H9 (cell line): Measurements from ENCODE around the gene PGLYRP2. TPM values are rescaled to one million over a fixed set of nuclear protein-coding genes. Genes with fewer than 3 reads are reported as not detected.

Experiments
- DNase-seq: peaks from one replicate; pipeline ENCODE4 v3.0.0-alpha.2; 2017
- H2AFZ ChIP-seq: one replicate; pipeline ENCODE4 v1.6.1; 2013; ENCODE audit warnings: mild to moderate bottlenecking, low read length, control low read depth, moderate library complexity
- H2AK5ac ChIP-seq: 2 replicates; pipeline ENCODE4 v1.6.1; 2013; ENCODE audit warnings: low read length, control low read depth, mixed read lengths; ENCODE audit not compliant: insufficient read length
- H2BK120ac ChIP-seq: one replicate; pipeline ENCODE4 v1.6.1; 2013; ENCODE audit warnings: low read depth, mild to moderate bottlenecking, low read length, control low read depth, inconsistent platforms; ENCODE audit not compliant: poor library complexity, severe bottlenecking
- H2BK12ac ChIP-seq: 2 replicates; pipeline ENCODE4 v1.6.1; 2013; ENCODE audit warnings: low read length, control low read depth, mixed read lengths, low read depth; ENCODE audit not compliant: insufficient read length
- H2BK15ac ChIP-seq: 2 replicates; pipeline ENCODE4 v1.6.1; 2013; ENCODE audit warnings: low read depth, low read length, control low read depth
- H2BK20ac ChIP-seq: one replicate; pipeline ENCODE4 v1.6.1; 2013; ENCODE audit warnings: low read depth, mild to moderate bottlenecking, low read length, control low read depth, inconsistent platforms; ENCODE audit not compliant: poor library complexity, severe bottlenecking
- H2BK5ac ChIP-seq: 2 replicates; pipeline ENCODE4 v1.6.1; 2013; ENCODE audit warnings: low read length, control low read depth, mixed read lengths; ENCODE audit not compliant: insufficient read length
- H3K14ac ChIP-seq: 2 replicates; pipeline ENCODE4 v1.6.1; 2013; ENCODE audit warnings: low read length, control low read depth; ENCODE audit not compliant: insufficient read depth
- H3K18ac ChIP-seq: 2 replicates; pipeline ENCODE4 v1.6.1; 2013; ENCODE audit warnings: low read depth, mild to moderate bottlenecking, mixed read lengths, low read length, control low read depth; ENCODE audit not compliant: insufficient read length
- H3K23ac ChIP-seq: 2 replicates; pipeline ENCODE4 v1.6.1; 2013; ENCODE audit warnings: low read length, control low read depth, mixed read lengths, low read depth; ENCODE audit not compliant: insufficient read length
- H3K23me2 ChIP-seq: 2 replicates; pipeline ENCODE4 v1.6.1; 2013; ENCODE audit warnings: low read depth, mild to moderate bottlenecking, mixed read lengths, low read length, control low read depth; ENCODE audit not compliant: insufficient read length, poor library complexity, severe bottlenecking
- H3K27ac ChIP-seq: 2 replicates; pipeline ENCODE4 v1.5.1; 2013; ENCODE audit warnings: low read length, control low read depth, mixed read lengths, low read depth; ENCODE audit not compliant: insufficient read length
- H3K27me3 ChIP-seq: 2 replicates; pipeline ENCODE4 v1.6.1; 2013; ENCODE audit warnings: low read length, control low read depth, inconsistent platforms; ENCODE audit not compliant: insufficient read depth
- H3K4ac ChIP-seq: 2 replicates; pipeline ENCODE4 v1.6.1; 2013; ENCODE audit warnings: low read depth, mild to moderate bottlenecking, control low read depth, inconsistent platforms, low read length, moderate library complexity
- H3K4me1 ChIP-seq: 2 replicates; pipeline ENCODE4 v1.6.1; 2013; ENCODE audit warnings: low read length, control low read depth, inconsistent platforms; ENCODE audit not compliant: insufficient read depth
- H3K4me2 ChIP-seq: 2 replicates; pipeline ENCODE4 v1.6.1; 2013; ENCODE audit warnings: low read length, control low read depth, mixed read lengths; ENCODE audit not compliant: insufficient read length, insufficient read depth
- H3K56ac ChIP-seq: 2 replicates; pipeline ENCODE4 v1.6.1; 2013; ENCODE audit warnings: low read depth, mild to moderate bottlenecking, mixed read lengths, low read length, control low read depth; ENCODE audit not compliant: insufficient read length
- H3K79me1 ChIP-seq: 2 replicates; pipeline ENCODE4 v1.6.1; 2013; ENCODE audit warnings: low read depth, mild to moderate bottlenecking, moderate library complexity, low read length, control low read depth, inconsistent platforms; ENCODE audit not compliant: insufficient read depth, poor library complexity, severe bottlenecking
- H3K79me2 ChIP-seq: 2 replicates; pipeline ENCODE4 v1.6.1; 2013; ENCODE audit warnings: low read length, control low read depth, inconsistent platforms; ENCODE audit not compliant: insufficient read depth
- H3K9ac ChIP-seq: 2 replicates; pipeline ENCODE4 v1.6.1; 2013; ENCODE audit warnings: low read length, control low read depth, mixed read lengths; ENCODE audit not compliant: insufficient read length; ENCODE audit errors: extremely low read depth
- H3K9me3 ChIP-seq: one replicate; pipeline ENCODE4 v1.6.1; 2013; ENCODE audit warnings: low read depth, low read length, inconsistent platforms; ENCODE audit not compliant: control insufficient read depth
- H3T11ph ChIP-seq: one replicate; pipeline ENCODE4 v1.6.1; 2013; ENCODE audit warnings: mild to moderate bottlenecking, low read length, control low read depth, inconsistent platforms
- H4K20me1 ChIP-seq: one replicate; pipeline ENCODE4 v1.6.1; 2013; ENCODE audit not compliant: control insufficient read depth, insufficient read length, insufficient read depth
- H4K5ac ChIP-seq: 2 replicates; pipeline ENCODE4 v1.6.1; 2013; ENCODE audit warnings: low read depth, mild to moderate bottlenecking, mixed read lengths, low read length, control low read depth; ENCODE audit not compliant: insufficient read length
- H4K8ac ChIP-seq: replicated peaks from 2 replicates; pipeline ENCODE4 v1.6.1; 2013; ENCODE audit warnings: low read length, control low read depth, mixed read lengths, low read depth; ENCODE audit not compliant: insufficient read length
- H4K91ac ChIP-seq: 2 replicates; pipeline ENCODE4 v1.6.1; 2013; ENCODE audit warnings: low read depth, mild to moderate bottlenecking, moderate library complexity, mixed read lengths, low read length, control low read depth; ENCODE audit not compliant: insufficient read length
- H3K27ac Mint-ChIP-seq, 3 experiments: 2 replicates in 2 of 3; 3 replicates in 1 of 3; pipeline ENCODE4 v1.8.0; 2020 to 2021; ENCODE audit warnings: mixed read lengths in 3 of 3, mild to moderate bottlenecking in 1 of 3, moderate library complexity in 1 of 3
- H3K27me3 Mint-ChIP-seq: 2 replicates; pipeline ENCODE4 v1.8.0; 2021; ENCODE audit warnings: low read depth, mild to moderate bottlenecking, moderate library complexity, mixed read lengths
- H3K36me3 Mint-ChIP-seq, 3 experiments: 2 replicates in 2 of 3; 3 replicates in 1 of 3; pipeline ENCODE4 v1.8.0; 2020 to 2021; ENCODE audit warnings: low read depth in 3 of 3, mixed read lengths in 3 of 3; ENCODE audit not compliant: insufficient read depth in 1 of 3
- H3K4me1 Mint-ChIP-seq, 2 experiments: 2 replicates each; pipeline ENCODE4 v1.8.0; 2020; ENCODE audit warnings: mixed read lengths in 2 of 2
- H3K4me3 Mint-ChIP-seq, 2 experiments: 2 replicates in 1 of 2; 3 replicates in 1 of 2; pipeline ENCODE4 v1.8.0; 2020 to 2021; ENCODE audit warnings: mild to moderate bottlenecking in 2 of 2, mixed read lengths in 2 of 2, moderate library complexity in 1 of 2
- H3K9me3 Mint-ChIP-seq, 2 experiments: 2 replicates in 1 of 2; 3 replicates in 1 of 2; pipeline ENCODE4 v1.8.0; 2020; ENCODE audit warnings: mild to moderate bottlenecking in 2 of 2, mixed read lengths in 2 of 2, moderate library complexity in 1 of 2
- CTCF ChIP-seq: fragments of 200-600 bp; sonication (generic); conservative IDR thresholded peaks from 3 replicates; pipeline ENCODE4 v1.8.0; 2021; ENCODE audit warnings: antibody characterized with exemption, mild to moderate bottlenecking
- WGBS: extraction: QIAGEN DNeasy Blood & Tissue Kit; methylation state at CpG from one replicate; pipeline ENCODE4 v1.1.7; 2013; ENCODE audit warnings: missing lambda C conversion rate, low lambda C conversion rate, mixed read lengths; ENCODE audit not compliant: insufficient read length; ENCODE audit errors: extremely low coverage; 5-methylcytosine and 5-hydroxymethylcytosine counted together
- total RNA-seq: library from RNA; stranded (reverse); gene quantifications from 2 replicates; pipeline ENCODE4 v1.2.1, GENCODE V29; 2021

PGLYRP2 gene
- total RNA-seq, 1 experiment from 2014 or later = not detected

DNA sequence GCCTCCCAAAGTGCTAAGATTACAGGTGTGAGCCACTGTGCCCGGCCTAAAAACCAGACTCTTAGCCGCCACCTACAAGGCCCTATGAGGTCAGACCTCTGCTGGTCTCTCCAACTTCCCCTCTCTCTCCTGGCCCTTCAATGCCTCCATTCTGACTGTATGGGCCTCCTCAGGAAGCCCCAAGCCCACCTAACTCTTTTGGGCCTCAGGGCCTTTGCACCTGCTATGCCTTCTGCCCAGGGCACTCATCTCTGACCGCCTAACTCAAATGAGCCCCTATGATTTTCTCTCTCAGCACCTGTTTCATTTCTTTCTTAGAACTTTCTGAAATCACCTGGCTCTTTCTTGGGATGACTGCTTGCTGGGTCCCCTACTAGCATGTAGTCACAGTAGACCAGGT, 36.0 kb downstream of the PGLYRP2 start:
- H3K4me3 Mint-ChIP-seq = 0 out of 5 replicates have a peak overlapping the region, but pooled peaks of 1 of the 2 experiments have one; percentile 9
- Histone ChIP-seq H3K23me2 (no peaks in the 10 kb centered on the region), H3K79me2 (no peaks in the 10 kb centered on the region), H3K4ac (no peak overlapping the region), H3K27ac (no peak overlapping the region), H2AFZ (no peak overlapping the region), H3K23ac (no peak overlapping the region), H2BK15ac (no peak overlapping the region), H2BK12ac (no peak overlapping the region), H3T11ph (no peak overlapping the region), H3K18ac (no peak overlapping the region), H3K4me1 (no peaks in the 10 kb centered on the region), H4K5ac (no peak overlapping the region), H3K56ac (no peak overlapping the region), H2BK120ac (no peak overlapping the region), H2AK5ac (no peak overlapping the region), H3K4me2 (no peak overlapping the region), H4K91ac (no peak overlapping the region), H2BK20ac (no peak overlapping the region), H2BK5ac (no peak overlapping the region), H3K9ac (no peak overlapping the region), H4K8ac (no peak overlapping the region), H4K20me1 (no peaks in the 10 kb centered on the region), H3K27me3 (no peaks in the 10 kb centered on the region), H3K79me1 (no peaks in the 10 kb centered on the region), H3K14ac (no peak overlapping the region), H3K9me3 (no peaks in the 10 kb centered on the region)
- peaks cover under 1% of the 10 kb centered on the region in 2 experiments; a peak in 3 of 4 replicates for H3K4me1 Mint-ChIP-seq
- H3K36me3 Mint-ChIP-seq = no peaks in the 10 kb centered on the region
- no CpG with 5 or more reads among the region's 3 CpGs for WGBS
- no peak overlapping the region for H3K27ac Mint-ChIP-seq
- no peaks in the 10 kb centered on the region; a peak in 2 of 5 replicates for H3K9me3 Mint-ChIP-seq
- no peak for DNase-seq
- no peak for TF ChIP-seq CTCF
- no peaks in the 10 kb centered on the region; the same call in 1 of the 2 replicates for H3K27me3 Mint-ChIP-seq
